LNCaP clone FGC (cell line): Measurements from ENCODE around the gene TNFAIP3.

Experiments used
- DNase-seq: peaks from one replicate; pipeline ENCODE4 v3.0.0-alpha.2; 2011; ENCODE audit warnings: low read depth
- H3K4me3 ChIP-seq: 2 replicates; pipeline ENCODE4 v1.5.1; 2011; ENCODE audit warnings: mild to moderate bottlenecking, low read depth, low read length, control low read depth
- TF ChIP-seq, protein P1 (sequence below): IDR thresholded peaks from 2 replicates; pipeline ENCODE4 v1.5.1; 2012; ENCODE audit warnings: mild to moderate bottlenecking; ENCODE audit not compliant: control insufficient read depth, insufficient read depth; ENCODE audit errors: extremely low read depth

Gene TNFAIP3

DNA sequence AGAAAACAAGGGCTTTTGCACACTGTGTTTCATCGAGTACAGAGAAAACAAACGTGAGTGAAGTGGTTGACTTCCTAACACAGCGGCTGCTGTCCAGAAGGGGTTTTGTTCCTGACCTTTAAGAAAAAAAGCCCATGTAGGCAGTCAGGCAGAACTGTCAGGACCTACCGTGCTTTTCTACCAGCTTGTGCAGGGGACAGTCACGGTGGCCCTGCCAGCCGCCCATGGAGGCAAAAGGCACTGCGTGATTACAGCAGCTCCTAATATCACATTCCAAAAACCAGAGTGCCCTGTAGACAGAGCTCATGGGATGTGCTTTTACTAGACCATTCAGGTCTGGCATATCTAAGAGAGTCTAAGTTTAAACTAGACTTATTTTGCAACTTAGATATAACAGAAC, 12.2 kb downstream of the TNFAIP3 start:
- no peak overlapping the region for H3K4me3 ChIP-seq
- TF ChIP-seq, protein P1, sequence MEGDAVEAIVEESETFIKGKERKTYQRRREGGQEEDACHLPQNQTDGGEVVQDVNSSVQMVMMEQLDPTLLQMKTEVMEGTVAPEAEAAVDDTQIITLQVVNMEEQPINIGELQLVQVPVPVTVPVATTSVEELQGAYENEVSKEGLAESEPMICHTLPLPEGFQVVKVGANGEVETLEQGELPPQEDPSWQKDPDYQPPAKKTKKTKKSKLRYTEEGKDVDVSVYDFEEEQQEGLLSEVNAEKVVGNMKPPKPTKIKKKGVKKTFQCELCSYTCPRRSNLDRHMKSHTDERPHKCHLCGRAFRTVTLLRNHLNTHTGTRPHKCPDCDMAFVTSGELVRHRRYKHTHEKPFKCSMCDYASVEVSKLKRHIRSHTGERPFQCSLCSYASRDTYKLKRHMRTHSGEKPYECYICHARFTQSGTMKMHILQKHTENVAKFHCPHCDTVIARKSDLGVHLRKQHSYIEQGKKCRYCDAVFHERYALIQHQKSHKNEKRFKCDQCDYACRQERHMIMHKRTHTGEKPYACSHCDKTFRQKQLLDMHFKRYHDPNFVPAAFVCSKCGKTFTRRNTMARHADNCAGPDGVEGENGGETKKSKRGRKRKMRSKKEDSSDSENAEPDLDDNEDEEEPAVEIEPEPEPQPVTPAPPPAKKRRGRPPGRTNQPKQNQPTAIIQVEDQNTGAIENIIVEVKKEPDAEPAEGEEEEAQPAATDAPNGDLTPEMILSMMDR = no peak
- DNase-seq = no peak

- DNase-seq = no peak
- no peak overlapping the region for H3K4me3 ChIP-seq
- TF ChIP-seq, protein P1 = no peak
Observed at GRCh38 chr6:137879885-137880745, 13.1 kb downstream of the TNFAIP3 start.

- no peak overlapping the region for H3K4me3 ChIP-seq
- no peak for DNase-seq
- TF ChIP-seq, protein P1 = no peak
Observed at GRCh38 chr6:137880746-137881521, 13.9 kb downstream of the TNFAIP3 start.

DNA sequence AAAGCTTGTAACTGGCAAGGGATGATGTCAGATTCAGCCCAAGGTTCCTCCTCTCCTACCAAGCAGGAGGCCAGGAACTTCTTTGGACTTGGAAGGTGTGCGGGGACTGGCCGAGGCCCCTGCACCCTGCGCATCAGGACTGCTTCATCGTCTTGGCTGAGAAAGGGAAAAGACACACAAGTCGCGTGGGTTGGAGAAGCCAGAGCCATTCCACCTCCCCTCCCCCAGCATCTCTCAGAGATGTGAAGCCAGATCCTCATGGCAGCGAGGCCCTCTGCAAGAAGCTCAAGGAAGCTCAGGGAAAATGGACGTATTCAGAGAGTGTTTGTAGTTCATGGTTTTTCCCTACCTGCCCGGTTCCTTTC, 14.4 kb downstream of the TNFAIP3 start:
- no peak for DNase-seq
- TF ChIP-seq, protein P1 = no peak
- no peak overlapping the region for H3K4me3 ChIP-seq

GRCh38 chr6:137882225-137882961, 15.3 kb downstream of the TNFAIP3 start:
- DNase-seq = no peak
- TF ChIP-seq, protein P1 = no peak
- H3K4me3 ChIP-seq = no peak overlapping the region

DNA sequence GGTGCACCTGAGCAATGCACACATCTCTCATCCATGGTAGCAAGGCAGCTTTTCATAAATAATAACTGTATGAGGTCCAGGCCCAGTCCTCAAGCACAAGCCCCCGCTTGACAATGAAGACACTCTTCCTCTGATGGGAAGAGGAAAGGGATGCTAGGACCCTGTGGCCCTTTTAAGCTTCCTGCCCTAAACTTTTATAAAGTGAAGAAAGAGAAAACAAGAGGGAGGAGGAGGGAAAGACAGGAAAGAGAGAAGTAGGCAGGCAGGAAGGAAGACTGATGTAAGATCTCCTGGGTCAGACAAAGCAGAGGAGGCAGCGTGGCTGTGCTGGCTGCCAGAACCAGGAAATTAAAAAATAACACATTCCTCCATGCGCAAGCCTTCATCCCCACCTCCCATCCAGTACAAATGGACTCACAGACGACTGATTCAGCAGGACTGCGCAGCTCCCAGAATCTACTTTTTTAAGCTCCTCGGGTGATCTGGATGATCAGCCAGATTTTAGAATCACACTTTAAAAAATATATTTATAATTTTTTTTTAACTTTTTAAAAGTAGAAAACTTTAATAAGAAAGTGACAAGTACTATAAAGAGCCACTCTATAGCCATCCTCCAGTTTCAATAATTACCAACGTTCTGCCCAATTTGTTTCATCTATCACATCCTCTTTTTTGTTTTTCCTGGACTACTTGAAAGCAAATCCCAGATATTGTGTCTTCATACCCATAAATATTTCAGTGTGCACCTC, 16.5 kb downstream of the TNFAIP3 start:
- DNase-seq = no peak
- H3K4me3 ChIP-seq = no peak overlapping the region
- TF ChIP-seq, protein P1 = no peak
